Measurements from ENCODE around the gene GPANK1.

GRCh38 chr6:31686483-31686882, 21.7 kb upstream of the GPANK1 start:
- no peak for TF ChIP-seq EZH2 (IDR thresholded peaks at IDR 0.05)
- TF ChIP-seq CTCF (IDR thresholded peaks at IDR 0.05), result no peak

All from neural progenitor cell (in vitro differentiated cells).